ENCODE data around the gene SELENON. TPM values are rescaled to one million over a fixed set of nuclear protein-coding genes. Genes with fewer than 3 reads are reported as not detected.

The SELENON gene
- total and polyA plus RNA-seq, 9 of the 15 experiments (the other 6 are each of a cell fraction or from before 2014, with no cell fraction given): 0.43 to 26.7 (median 7.0) TPM

- no peak for TF ChIP-seq ZNF184 (CRISPR knock-in tag; IDR thresholded peaks at IDR 0.05)
- no peak for TF ChIP-seq ZNF445 (CRISPR knock-in tag; IDR thresholded peaks at IDR 0.05; ENCODE audit: low read depth)
- TF ChIP-seq AFF1 (IDR thresholded peaks at IDR 0.05; ENCODE audit: low read depth in 1 of 2, partially characterized antibody in 2 of 2): peak; percentile 55 to 69
- TF ChIP-seq PHF21A (IDR thresholded peaks at IDR 0.05; ENCODE audit: borderline replicate concordance, low read depth): no peak
- no peak for TF ChIP-seq ZNF431 (CRISPR knock-in tag; IDR thresholded peaks at IDR 0.05)
- no peak for TF ChIP-seq PHB (CRISPR knock-in tag; IDR thresholded peaks at IDR 0.05)
- TF ChIP-seq SIN3B (IDR thresholded peaks at IDR 0.05; ENCODE audit: low read depth): no peak
- TF ChIP-seq HDGF (IDR thresholded peaks at IDR 0.05): peak; percentile 86
- TF ChIP-seq ZNF57 (CRISPR knock-in tag; IDR thresholded peaks at IDR 0.05): no peak
- peak; percentile 79 for TF ChIP-seq SOX6 (IDR thresholded peaks at IDR 0.05)
- no peak for TF ChIP-seq ZBTB17 (CRISPR knock-in tag; IDR thresholded peaks at IDR 0.05)
- TF ChIP-seq PTBP1 (IDR thresholded peaks at IDR 0.05; ENCODE audit: low read depth, low read length): no peak
- TF ChIP-seq NFIC (IDR thresholded peaks at IDR 0.05): peak; percentile 20; the same call in 1 of the 2 replicates
- TF ChIP-seq ZNF764 (CRISPR knock-in tag; IDR thresholded peaks at IDR 0.05; ENCODE audit: low read depth): no peak
- TF ChIP-seq VEZF1 (CRISPR knock-in tag; IDR thresholded peaks at IDR 0.05): peak; percentile 58; the same call in 1 of the 2 replicates
- TF ChIP-seq THAP12 (CRISPR knock-in tag; IDR thresholded peaks at IDR 0.05): no peak
- peak; percentile 61 for TF ChIP-seq ELF1 (tag; IDR thresholded peaks at IDR 0.05)
- TF ChIP-seq HMG20B (CRISPR knock-in tag; IDR thresholded peaks at IDR 0.05): no peak
- no peak for TF ChIP-seq YBX1 (IDR thresholded peaks at IDR 0.05)
Observed at GRCh38 chr1:25861316-25862286, 61.6 kb downstream of the SELENON start (continued).

All from K562 (cell line).